ENCODE data around the gene FAXC. TPM values are rescaled to one million over a fixed set of nuclear protein-coding genes. Genes with fewer than 3 reads are reported as not detected.

FAXC gene
- total and polyA plus RNA-seq, 2 donors (not counting 3 experiments of a cell fraction or from before 2014, with no cell fraction given), result 3.4 to 3.6 TPM

DNA sequence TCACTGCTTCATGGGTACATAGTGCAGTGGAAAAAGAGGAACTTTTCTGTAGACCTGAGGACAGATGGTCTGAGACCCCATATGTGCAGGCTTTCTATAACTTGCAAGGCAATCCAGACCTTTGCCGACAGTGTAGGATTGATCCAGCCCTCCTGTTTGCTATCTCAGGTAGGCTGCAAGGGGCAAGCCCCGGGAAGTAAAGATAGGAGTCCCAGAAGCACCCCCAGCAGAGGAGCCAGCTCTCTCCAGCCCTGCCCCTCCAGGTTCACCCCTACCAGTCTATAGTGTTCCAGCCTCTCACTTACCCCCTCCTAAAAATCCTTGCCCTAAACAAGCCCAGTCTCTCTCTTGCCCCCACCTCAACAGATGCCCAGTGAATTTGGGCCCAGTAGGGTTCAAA is 96.2 kb downstream of the FAXC start:
- DNase-seq (ENCODE audit: low read depth, low spot score) (no peak), FAIRE-seq (no peak)
- H3K27ac ChIP-seq (ENCODE audit: insufficient read depth, low read depth, low read length), result no peak overlapping the region
- TF ChIP-seq FOS (IDR thresholded peaks at IDR 0.05; ENCODE audit: borderline replicate concordance, insufficient read depth, low read length) (no peak), GATA2 (IDR thresholded peaks at IDR 0.05; ENCODE audit: insufficient read depth, insufficient read length, low read depth, low read length) (no peak), EZH2 (IDR thresholded peaks at IDR 0.05; ENCODE audit: borderline replicate concordance, low read depth, low read length, severe bottlenecking) (no peak), POLR2A (IDR thresholded peaks at IDR 0.05; ENCODE audit: low read depth, low read length) (no peak), JUN (IDR thresholded peaks at IDR 0.05; ENCODE audit: borderline replicate concordance, insufficient read depth, insufficient read length, low read depth) (no peak), MYC (IDR thresholded peaks at IDR 0.05; ENCODE audit: low read depth, low read length) (no peak), CTCF (IDR thresholded peaks at IDR 0.05; ENCODE audit: extremely low read depth in 1 of 2, insufficient read depth in 1 of 2, low read depth in 1 of 2, low read length in 2 of 2) (no peak), POLR2AphosphoS5 (IDR thresholded peaks at IDR 0.05; ENCODE audit: insufficient read depth, low read depth, low read length) (no peak)
- TF ChIP-seq, protein P1, sequence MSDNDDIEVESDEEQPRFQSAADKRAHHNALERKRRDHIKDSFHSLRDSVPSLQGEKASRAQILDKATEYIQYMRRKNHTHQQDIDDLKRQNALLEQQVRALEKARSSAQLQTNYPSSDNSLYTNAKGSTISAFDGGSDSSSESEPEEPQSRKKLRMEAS (IDR thresholded peaks at IDR 0.05; ENCODE audit: insufficient read depth, insufficient read length), result no peak
- no peaks in the 10 kb centered on the region for H3K9me1 ChIP-seq (replicated peaks; ENCODE audit: control insufficient read depth, extremely low read depth, insufficient read depth, low read length)
- H3K4me3 ChIP-seq (replicated peaks in 1 of 3; ENCODE audit: insufficient read depth in 1 of 3, low read depth in 1 of 3, low read length in 3 of 3), result no peak overlapping the region
- no peaks in the 10 kb centered on the region for H3K9me3 ChIP-seq (replicated peaks; ENCODE audit: control insufficient read depth, insufficient read depth, low read length)
- H3K36me3 ChIP-seq (ENCODE audit: control insufficient read depth in 2 of 2, extremely low read depth in 1 of 2, insufficient read depth in 2 of 2, low read length in 2 of 2), result no peaks in the 10 kb centered on the region
- no peaks in the 10 kb centered on the region for H3K27me3 ChIP-seq (ENCODE audit: control insufficient read depth in 2 of 2, insufficient read depth in 2 of 2, low read length in 2 of 2)
- POLR2A ChIA-PET, result no interaction called here
- no peaks in the 10 kb centered on the region for H3K79me2 ChIP-seq (ENCODE audit: control insufficient read depth, insufficient read depth, low read length)
- BruUV-seq (replicated peaks), result no TSS peak
- H3K4me2 ChIP-seq (ENCODE audit: insufficient read depth, low read length), result no peak overlapping the region
- H4K20me1 ChIP-seq (replicated peaks; ENCODE audit: control insufficient read depth, extremely low read depth, insufficient read depth, low read length), result no peaks in the 10 kb centered on the region
- no peaks in the 10 kb centered on the region for H3K4me1 ChIP-seq (ENCODE audit: control insufficient read depth, extremely low read depth, insufficient read depth, low read length)
- intact Hi-C loops (cut with micrococcal nuclease), result no loop called here
- H3K9ac ChIP-seq (replicated peaks; ENCODE audit: extremely low read depth, insufficient read depth, low read length), result no peak overlapping the region
- CTCF ChIA-PET, result no interaction called here
- dilution Hi-C loops (cut with MboI; ENCODE audit: extremely low pct_ligation_motif_present, low sequenced_read_pairs), result no loop called here
- no peak overlapping the region for H2AFZ ChIP-seq (ENCODE audit: low read depth, low read length)

All from endothelial cell of umbilical vein (primary cell).